Bronchial epithelial cell (primary cell): Measurements from ENCODE around the gene CCDC60. TPM values are rescaled to one million over a fixed set of nuclear protein-coding genes. Genes with fewer than 3 reads are reported as not detected.

Source experiments
- DNase-seq: peaks from one replicate; pipeline ENCODE4 v3.0.0-alpha.2; 2010; ENCODE audit warnings: low read depth
- FAIRE-seq: peaks from 2 replicates; lab custom pipeline; 2011; peaks lifted over from hg19 to GRCh38; lab: Jason Lieb, UNC
- H3K27me3 ChIP-seq: 2 replicates; pipeline ENCODE4 v1.5.1; 2011; ENCODE audit warnings: low read length; ENCODE audit not compliant: control insufficient read depth, insufficient read depth
- H3K36me3 ChIP-seq: 2 replicates; pipeline ENCODE4 v1.5.1; 2011; ENCODE audit warnings: low read length; ENCODE audit not compliant: control insufficient read depth, insufficient read depth
- H3K4me3 ChIP-seq: 2 replicates; pipeline ENCODE4 v1.5.1; 2011; ENCODE audit warnings: mild to moderate bottlenecking, low read depth, low read length, control low read depth
- total RNA-seq: library from RNA; depleted of rRNA; stranded (reverse); fragments of >200 nt; gene quantifications from 2 replicates; pipeline ENCODE4 v1.2.1, GENCODE V29; 2014
- TF ChIP-seq, protein P1 (sequence below): IDR thresholded peaks from 2 replicates; pipeline ENCODE4 v1.5.1; 2011; ENCODE audit warnings: mild to moderate bottlenecking, moderate library complexity, low read length, control low read depth, inconsistent platforms; ENCODE audit not compliant: insufficient read depth, severe bottlenecking

CCDC60 gene
- total RNA-seq, 1 donor from 2014 or later = 0.26 TPM

- H3K27me3 ChIP-seq = no peaks in the 10 kb centered on the region
- no peak for FAIRE-seq
- DNase-seq = no peak
- no peaks in the 10 kb centered on the region for H3K36me3 ChIP-seq
- H3K4me3 ChIP-seq = no peak overlapping the region
- TF ChIP-seq, protein P1, sequence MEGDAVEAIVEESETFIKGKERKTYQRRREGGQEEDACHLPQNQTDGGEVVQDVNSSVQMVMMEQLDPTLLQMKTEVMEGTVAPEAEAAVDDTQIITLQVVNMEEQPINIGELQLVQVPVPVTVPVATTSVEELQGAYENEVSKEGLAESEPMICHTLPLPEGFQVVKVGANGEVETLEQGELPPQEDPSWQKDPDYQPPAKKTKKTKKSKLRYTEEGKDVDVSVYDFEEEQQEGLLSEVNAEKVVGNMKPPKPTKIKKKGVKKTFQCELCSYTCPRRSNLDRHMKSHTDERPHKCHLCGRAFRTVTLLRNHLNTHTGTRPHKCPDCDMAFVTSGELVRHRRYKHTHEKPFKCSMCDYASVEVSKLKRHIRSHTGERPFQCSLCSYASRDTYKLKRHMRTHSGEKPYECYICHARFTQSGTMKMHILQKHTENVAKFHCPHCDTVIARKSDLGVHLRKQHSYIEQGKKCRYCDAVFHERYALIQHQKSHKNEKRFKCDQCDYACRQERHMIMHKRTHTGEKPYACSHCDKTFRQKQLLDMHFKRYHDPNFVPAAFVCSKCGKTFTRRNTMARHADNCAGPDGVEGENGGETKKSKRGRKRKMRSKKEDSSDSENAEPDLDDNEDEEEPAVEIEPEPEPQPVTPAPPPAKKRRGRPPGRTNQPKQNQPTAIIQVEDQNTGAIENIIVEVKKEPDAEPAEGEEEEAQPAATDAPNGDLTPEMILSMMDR = no peak
Observed at GRCh38 chr12:119308708-119309456, 25.6 kb upstream of the CCDC60 start.

DNA sequence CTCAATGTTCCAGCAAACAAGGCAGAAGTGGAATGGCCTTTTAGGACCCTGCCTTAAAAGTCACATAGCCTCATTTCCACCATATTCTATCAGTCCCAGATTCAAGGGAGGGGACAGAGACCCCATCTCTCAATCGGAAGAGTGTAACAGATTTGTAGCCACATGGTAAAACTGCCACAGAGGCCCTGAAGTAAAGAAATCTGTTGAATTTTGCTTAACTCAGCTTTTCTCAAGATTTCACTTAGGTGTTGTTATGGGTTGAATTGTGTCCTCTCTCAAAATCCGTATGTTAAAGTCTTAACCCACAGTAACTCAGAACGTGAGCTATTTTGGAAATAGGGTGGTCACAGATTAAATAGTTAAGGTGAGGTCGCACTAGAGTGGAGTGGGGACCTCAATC is 22.7 kb upstream of the CCDC60 start:
- DNase-seq (no peak), FAIRE-seq (no peak)
- H3K4me3 ChIP-seq = no peak overlapping the region
- no peaks in the 10 kb centered on the region for H3K36me3 ChIP-seq
- no peaks in the 10 kb centered on the region for H3K27me3 ChIP-seq
- TF ChIP-seq, protein P1 = no peak

- TF ChIP-seq, protein P1 = no peak
- DNase-seq = no peak
- Histone ChIP-seq H3K4me3 (no peak overlapping the region), H3K27me3 (no peaks in the 10 kb centered on the region), H3K36me3 (no peaks in the 10 kb centered on the region)
- no peak for FAIRE-seq
Observed at GRCh38 chr12:119312904-119313303, 21.6 kb upstream of the CCDC60 start.

DNA sequence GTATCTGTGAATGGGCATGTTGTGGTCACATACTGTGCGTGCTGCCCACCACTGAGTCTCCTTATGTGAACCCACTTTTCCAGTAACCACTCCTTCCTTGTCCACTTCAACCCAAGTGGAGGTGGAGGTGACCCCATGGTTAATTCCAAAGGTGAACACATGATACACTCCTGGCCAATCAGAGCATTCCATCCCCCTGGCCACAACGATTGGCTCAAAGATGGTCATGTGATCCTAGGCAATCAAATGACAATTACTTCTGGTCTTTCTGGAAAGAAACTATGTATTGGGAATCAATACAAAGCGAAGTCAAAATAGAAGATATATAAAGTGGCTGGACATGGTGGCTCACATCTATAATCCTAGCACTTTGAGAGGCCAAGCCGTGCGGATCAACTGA is 20.2 kb upstream of the CCDC60 start:
- H3K27me3 ChIP-seq = no peaks in the 10 kb centered on the region
- DNase-seq (no peak), FAIRE-seq (no peak)
- no peaks in the 10 kb centered on the region for H3K36me3 ChIP-seq
- TF ChIP-seq, protein P1 = no peak
- H3K4me3 ChIP-seq = no peak overlapping the region

- no peaks in the 10 kb centered on the region for H3K36me3 ChIP-seq
- DNase-seq = no peak
- no peaks in the 10 kb centered on the region for H3K27me3 ChIP-seq
- no peak for FAIRE-seq
- no peak overlapping the region for H3K4me3 ChIP-seq
- TF ChIP-seq, protein P1 = no peak
Observed at GRCh38 chr12:119319638-119320037, 14.9 kb upstream of the CCDC60 start.

GRCh38 chr12:119320678-119321077 is 13.9 kb upstream of the CCDC60 start:
- Histone ChIP-seq H3K27me3 (no peaks in the 10 kb centered on the region), H3K36me3 (no peaks in the 10 kb centered on the region), H3K4me3 (no peak overlapping the region)
- TF ChIP-seq, protein P1 = no peak
- FAIRE-seq (no peak), DNase-seq (no peak)
